Skin epidermis (tissue), 12 donors: Measurements from ENCODE around the gene KIFC1.

ENCODE experiments used
- H3K27ac ChIP-seq, 21 experiments: fragments of 200-600 bp; sonication (generic) in 11 of 21; one replicate each; pipeline ENCODE4 v1.5.0; 2020; ENCODE audit warnings: mild to moderate bottlenecking in 3 of 21, inconsistent platforms in 2 of 21, moderate library complexity in 2 of 21
- H3K4me3 ChIP-seq, 7 experiments: fragments of 200-600 bp; sonication (generic) in 2 of 7; one replicate each; pipeline ENCODE4 v1.5.0; 2020; ENCODE audit warnings: inconsistent platforms in 2 of 7, mild to moderate bottlenecking in 2 of 7, moderate library complexity in 1 of 7

Gene KIFC1

DNA sequence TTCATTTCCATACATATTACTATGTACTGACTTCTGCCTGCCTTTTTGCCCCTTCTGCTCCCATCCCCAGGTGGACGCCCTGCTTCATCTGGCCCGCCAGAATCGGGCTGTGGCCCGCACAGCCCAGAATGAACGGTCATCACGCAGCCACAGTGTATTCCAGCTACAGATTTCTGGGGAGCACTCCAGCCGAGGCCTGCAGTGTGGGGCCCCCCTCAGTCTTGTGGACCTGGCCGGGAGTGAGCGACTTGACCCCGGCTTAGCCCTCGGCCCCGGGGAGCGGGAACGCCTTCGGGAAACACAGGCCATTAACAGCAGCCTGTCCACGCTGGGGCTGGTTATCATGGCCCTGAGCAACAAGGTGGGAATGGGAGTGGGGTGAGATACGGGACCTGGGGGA, 14.5 kb downstream of the KIFC1 start:
- H3K27ac ChIP-seq, result no peak overlapping the region
- no peak overlapping the region for H3K4me3 ChIP-seq

DNA sequence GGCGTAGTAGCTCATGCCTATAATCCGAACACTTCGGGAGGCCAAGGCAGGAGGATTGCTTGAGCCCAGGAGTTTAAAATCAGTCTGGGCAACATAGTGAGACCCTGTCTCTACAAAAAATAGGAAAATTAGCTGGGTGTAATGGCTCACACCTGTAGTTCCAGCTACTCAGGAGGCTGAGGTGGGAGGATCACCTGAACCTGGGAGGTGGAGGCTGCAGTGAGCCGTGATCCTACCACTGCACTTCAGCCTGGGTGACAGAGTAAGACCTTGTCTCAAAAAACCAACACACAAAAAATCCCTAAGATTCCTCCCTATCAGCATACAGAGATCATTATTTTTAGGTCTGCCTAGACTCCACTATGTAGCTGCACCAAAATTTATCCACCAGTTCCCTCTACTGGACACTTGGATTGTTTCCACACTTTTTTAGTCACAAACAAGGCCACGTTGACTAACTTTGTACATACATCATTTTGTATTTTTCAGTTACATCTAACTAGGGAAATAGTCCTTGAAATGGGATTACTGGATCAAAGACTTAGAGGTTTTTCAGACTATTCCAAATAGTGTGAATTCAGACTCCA, 15.6 kb downstream of the KIFC1 start:
- H3K4me3 ChIP-seq, result no peak overlapping the region

DNA sequence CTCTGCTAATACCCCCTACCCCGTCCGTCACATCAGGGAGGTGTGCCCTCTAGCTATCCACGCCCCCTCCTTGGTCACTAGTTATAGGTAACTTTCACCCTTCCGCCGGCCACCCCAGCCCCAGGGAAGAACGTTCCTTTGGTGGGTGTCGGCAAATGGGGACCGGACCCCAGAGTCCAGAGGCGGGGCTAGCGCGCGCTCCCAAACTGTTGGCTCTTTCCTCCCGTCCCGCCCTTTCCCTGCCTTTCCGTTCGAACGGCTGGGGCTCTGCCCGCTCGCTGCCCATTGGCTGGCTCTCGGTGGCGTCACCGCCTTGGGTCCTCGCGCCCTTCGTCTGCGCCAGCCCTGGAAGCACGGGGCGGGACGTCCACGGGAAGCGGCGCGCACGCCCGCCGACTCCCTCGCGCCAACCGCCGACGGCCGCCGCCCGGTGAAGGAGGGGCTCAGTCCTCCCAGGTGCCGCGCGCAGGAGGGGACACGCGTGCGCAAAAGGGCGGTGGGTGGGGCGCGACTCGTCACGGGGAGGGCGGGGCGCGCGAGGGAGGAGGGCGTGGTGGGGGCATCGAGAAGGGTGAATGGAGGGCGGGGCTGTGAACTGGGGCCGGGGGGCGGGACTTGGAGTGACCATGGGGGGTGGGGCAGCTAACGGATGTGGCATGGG, 18.6 kb downstream of the KIFC1 start:
- H3K27ac ChIP-seq, result peak overlapping the region; percentile 85 to 99 (median 95)
- peak overlapping the region; percentile 67 to 95 (median 85) for H3K4me3 ChIP-seq

More for the DNA sequence above, 15.6 kb downstream of the KIFC1 start:
- H3K27ac ChIP-seq, result peak overlapping the region in 1 of 21 experiments; percentile 8

DNA sequence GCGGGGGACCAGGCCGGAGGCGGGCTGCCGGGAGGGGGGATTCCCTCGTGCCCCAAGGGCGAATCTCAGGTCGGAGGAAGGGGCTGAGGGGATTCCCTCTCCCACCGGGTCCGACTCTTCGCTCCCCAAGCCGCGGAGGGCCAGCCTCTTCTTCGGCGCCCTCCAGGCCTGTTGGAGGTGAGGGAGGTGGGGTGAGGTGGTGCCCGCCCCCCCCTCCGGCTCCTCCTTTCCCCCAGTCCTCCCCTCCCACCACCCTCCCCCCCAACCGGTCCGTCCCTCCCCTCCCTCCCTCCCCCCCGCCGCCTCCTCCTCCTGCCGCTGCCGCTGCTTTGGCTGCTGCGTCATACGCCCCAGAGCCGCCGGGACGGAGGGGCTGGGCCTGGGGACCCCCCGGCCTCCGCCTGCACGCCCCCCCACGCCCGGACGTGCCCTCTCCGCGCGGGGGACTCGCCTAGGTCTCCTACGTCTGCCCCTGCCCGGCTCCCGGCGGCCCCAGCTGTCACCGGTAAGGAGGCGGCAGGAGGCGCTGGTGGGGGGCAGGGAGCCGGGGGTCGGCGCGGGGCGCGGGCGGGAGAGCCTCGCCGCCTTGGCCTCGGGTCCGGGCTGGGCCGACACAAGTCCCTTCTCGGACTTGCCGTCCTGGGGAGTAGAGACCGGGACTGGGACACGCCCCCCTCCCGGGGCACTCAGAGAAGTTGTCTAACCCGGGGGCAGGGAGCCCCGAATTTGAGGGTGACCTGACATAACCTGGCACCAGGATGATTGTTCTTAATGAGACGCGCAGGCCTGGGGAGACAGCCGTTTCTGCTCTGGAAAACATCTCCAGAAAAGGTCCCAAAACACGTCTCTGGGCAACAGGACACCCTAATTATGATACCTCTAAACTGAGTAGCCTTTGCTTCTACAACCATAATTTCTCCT, 19.3 kb downstream of the KIFC1 start, which contains the start of gene PHF1:
PHF1 (plus strand) TSS at position 304 of the 921 bp plus-strand sequence. CDS start 1,250 bp downstream, outside the sequence.
- peak within 1 kb of the TSS; percentile 85 to 99 (median 95) for H3K27ac ChIP-seq

DNA sequence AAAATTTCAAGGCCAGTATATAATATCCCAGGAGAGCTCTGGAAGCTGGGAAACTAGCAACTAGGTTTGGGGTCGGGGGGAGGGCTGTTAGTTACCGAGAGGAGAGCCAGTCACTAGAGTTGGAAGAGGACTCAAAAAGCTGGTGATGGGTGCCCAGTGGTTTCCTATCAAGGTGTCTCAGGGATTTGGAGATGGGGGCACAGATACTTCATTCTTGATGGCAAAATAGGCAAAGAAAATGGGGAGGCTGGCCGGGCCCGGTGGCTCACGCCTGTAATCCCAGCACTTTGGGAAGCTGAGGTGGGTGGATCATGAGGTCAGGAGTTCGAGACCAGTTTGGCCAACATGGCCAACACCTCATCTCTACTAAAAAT, 20.0 kb downstream of the KIFC1 start:
- Histone ChIP-seq H3K4me3 (peak overlapping the region; percentile 67 to 95 (median 85)), H3K27ac (peak overlapping the region in 17 of 21 experiments; percentile 92 to 99 (median 95))

More for the DNA sequence above, 19.3 kb downstream of the KIFC1 start, which contains the start of gene PHF1:
- peak within 1 kb of the TSS; percentile 67 to 95 (median 85) for H3K4me3 ChIP-seq

DNA sequence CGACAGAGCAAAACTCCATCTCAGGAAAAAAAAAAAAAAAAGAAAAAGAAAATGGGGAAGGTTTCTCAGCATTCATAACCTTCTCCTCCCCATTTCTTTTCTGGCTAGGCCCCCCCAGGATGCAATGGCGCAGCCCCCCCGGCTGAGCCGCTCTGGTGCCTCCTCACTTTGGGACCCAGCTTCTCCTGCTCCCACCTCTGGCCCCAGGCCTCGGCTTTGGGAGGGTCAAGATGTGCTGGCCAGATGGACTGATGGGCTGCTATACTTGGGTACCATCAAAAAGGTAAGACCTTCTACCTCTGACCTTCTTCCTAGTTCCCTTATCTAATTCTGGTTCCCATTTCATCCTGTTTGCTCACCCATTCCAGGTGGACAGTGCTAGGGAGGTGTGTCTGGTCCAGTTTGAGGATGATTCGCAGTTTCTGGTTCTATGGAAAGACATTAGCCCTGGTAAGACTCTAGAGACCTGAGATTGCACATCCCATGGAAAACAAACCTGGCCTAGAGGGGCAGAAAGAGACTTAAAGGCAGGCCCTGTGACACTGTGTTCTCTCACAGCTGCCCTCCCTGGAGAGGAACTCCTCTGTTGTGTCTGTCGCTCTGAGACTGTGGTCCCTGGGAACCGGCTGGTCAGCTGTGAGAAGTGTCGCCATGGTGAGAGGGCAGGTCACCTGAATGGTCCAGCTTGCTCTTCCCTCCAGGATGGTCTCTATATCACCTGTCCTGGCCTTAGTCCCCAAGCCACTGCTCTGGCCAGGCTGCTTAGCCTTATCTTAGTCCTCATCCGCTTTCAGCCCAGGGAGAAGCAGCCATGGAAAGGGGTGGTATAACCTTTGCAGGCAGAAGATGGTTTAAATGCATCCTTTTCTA, 20.8 kb downstream of the KIFC1 start:
- peak overlapping the region in 9 of 21 experiments; percentile 93 to 99 (median 96) for H3K27ac ChIP-seq
- peak overlapping the region in 1 of 7 experiments; percentile 79 for H3K4me3 ChIP-seq

DNA sequence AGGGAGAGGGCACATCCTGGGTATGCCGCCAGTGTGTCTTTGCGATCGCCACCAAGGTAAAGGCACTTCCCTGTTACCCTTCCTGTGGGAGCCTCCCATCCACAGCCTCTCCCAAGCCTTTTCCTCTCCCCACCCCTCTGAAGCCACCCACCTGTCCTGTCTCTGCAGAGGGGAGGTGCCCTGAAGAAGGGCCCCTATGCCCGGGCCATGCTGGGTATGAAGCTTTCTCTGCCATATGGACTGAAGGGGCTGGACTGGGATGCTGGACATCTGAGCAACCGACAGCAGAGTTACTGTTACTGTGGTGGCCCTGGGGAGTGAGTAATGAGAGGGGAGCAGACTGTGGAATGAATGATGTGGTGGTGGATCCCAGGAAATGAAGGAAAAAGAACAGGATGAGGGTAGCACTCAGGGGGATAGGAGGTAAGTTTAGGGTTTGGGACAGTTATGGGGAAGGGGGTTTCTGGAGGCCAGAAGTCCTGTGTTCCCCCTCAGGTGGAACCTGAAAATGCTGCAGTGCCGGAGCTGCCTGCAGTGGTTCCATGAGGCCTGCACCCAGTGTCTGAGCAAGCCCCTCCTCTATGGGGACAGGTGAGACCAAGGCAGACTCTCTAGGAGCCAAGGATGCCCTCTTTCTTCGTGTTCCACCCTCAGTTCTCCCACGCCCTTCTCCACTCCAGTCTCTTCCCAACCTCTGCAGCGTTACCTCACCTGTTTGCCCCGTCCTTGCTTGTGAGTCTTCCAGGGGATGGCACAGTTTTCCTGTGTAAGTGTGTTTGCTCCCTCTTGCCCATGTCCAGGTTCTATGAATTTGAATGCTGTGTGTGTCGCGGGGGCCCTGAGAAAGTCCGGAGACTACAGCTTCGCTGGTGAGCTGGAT, 21.9 kb downstream of the KIFC1 start:
- Histone ChIP-seq H3K27ac (peak overlapping the region in 2 of 21 experiments; percentile 13 to 34), H3K4me3 (no peak overlapping the region)

DNA sequence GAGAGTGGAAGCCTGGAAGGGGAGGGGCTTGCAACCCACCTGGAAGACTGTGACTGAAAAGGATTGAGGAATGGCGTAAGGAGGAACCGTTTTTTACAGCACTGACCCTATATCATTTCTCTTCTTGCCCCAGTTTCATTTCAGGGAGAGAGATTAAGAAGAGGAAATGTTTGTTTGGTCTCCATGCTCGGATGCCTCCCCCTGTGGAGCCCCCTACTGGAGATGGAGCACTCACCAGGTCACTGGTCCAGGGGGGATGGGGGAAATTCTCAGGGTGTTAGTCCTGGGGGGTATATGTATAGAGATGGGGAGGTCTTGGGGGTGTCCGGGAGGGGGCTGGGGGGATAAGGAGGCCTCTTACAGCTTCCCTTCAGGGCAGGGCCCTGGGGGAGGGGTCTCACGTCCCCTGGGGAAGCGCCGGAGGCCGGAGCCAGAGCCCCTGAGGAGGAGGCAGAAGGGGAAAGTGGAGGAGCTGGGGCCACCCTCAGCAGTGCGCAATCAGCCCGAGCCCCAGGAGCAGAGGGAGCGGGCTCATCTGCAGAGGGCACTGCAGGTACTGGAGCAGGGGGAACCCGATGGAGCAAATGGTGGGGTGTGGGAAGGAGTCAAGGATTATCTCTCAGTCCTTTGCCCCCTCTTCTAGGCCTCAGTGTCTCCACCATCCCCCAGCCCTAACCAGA, 23.1 kb downstream of the KIFC1 start:
- H3K4me3 ChIP-seq, result no peak overlapping the region
- H3K27ac ChIP-seq, result peak overlapping the region in 1 of 21 experiments; percentile 34

DNA sequence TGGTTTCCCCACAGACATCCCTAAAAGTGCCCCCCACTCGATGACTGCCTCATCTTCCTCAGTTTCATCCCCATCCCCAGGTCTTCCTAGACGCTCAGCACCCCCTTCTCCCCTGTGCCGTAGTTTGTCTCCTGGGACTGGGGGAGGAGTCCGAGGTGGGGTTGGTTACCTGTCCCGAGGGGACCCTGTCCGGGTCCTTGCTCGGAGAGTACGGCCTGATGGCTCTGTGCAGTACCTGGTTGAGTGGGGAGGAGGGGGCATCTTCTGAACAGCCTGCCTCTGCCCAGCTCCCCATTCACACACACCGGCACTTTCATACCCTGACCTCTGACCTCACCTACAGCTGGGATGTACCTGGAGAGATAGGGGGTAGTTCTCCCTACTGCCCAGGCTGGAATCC, 24.2 kb downstream of the KIFC1 start:
- H3K27ac ChIP-seq, result peak overlapping the region in 4 of 21 experiments; percentile 10 to 81 (median 52)
- H3K4me3 ChIP-seq, result peak overlapping the region in 1 of 7 experiments; percentile 68

DNA sequence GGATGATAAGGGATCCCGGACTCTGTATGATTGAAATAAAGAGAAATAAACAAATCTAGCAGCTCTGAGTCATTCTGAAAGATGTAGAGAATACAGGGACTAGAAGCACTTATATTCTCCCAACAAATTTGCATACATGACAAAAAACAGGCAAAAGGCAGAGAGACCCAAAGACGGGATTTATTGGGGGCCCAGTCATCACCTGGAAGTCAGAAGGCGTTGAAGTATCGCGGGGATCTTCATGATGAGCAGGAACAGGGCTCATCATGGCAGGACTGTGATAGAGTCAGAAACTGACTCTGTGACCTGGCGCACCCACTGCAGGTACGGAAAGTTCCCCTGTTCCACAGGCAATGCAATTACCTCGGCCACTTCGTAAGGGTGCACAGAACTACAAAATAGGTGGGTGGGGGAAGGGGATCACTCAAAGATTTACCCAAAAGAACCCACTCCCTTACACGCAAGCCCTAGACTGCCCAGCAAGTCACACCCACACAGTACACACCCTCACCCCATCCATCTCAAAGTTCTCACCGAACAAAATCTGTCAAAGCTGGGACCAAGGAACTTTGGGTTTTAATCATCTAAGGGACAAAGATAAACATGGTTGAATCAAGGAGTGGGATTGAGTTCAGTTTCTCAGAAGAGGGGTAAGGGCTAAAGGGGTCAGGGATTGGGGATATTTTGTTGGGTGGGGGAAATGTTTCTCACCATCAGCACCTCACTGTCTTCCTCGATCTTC, 24.9 kb downstream of the KIFC1 start:
- peak overlapping the region in 16 of 21 experiments; percentile 51 to 96 (median 86) for H3K27ac ChIP-seq
- H3K4me3 ChIP-seq, result peak overlapping the region; percentile 52 to 84 (median 68)

DNA sequence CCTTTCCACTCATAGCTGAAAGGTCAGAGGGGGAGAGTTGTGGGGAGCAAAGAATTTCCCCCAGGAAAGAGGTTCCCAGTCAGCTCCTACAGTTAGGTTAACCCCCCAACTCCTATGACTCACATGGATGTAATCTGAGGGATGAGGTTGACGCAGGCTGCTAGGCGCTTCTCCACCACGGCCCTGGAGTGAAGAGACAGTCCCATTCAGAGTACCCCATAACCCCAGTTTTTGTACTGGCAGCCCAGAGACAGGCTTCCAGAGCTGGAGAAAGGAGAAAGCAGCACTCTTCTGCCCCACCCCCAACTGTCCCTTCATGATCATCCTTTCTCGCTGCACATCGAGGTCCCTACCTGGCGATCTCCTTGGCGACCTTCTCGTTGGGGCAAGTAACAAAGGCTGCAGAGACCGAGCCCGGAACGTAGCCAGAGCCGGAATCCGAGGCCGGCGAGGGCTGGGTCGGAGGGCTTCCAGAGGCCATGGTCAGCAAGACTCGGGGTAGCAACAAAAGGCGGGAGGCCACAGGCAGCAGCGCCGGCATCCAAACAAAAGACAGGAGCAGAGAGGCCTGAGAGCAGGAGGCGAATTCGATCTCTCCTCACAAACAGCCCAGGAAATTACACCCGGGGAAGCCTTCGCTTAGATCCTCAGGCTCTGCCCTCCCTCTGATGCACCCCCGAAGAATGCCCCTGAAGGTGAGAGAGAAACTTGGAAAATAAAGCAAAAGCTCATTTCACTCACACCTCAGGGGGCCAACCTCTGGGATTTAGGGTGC, 25.7 kb downstream of the KIFC1 start:
- Histone ChIP-seq H3K27ac (peak overlapping the region in 20 of 21 experiments; percentile 69 to 96 (median 88)), H3K4me3 (peak overlapping the region; percentile 52 to 84 (median 68))

DNA sequence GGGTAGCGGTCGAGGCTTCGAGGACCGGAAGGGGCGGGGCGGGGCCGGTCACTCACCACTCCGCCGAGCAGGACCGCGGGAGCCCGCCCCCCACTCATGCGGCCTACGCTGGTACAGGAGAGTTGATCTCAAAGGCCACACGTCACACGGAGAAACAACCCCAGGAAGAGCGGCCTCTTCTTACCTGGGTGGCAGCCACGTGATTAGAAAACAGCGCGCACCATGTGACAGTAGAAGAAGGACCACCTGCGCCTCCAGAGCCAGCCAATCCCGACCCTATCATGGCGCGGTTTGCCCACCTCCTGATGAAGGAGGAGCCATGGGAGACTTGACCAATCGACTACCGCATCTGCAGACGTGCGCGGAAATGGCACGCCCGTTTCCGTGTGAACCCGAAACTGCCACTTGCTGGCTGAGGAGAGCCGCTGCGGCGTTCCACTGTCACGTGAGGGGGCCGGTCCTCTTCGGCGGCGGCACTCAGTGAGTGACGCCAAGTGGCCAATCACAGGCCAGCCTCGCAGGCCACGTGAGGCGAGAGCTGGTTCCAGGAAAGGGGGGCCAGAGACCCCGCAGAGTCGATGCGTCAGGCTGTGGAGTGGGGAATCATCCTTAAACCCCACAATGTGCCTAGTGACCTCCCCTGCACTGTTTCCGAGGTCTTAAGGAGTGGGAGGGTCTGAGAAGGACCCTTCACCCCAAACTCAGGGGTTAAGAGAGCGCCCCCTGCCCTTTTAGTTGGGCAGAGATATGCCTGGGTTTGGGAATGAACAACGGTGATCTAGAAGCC, 26.5 kb downstream of the KIFC1 start, which contains the start of gene CUTA:
CUTA (minus strand) TSS at position 205 of the 787 bp plus-strand sequence; CDS start at position 98, 107 bp downstream.
- peak within 1 kb of the TSS in 20 of 21 experiments; percentile 69 to 96 (median 92) for H3K27ac ChIP-seq

DNA sequence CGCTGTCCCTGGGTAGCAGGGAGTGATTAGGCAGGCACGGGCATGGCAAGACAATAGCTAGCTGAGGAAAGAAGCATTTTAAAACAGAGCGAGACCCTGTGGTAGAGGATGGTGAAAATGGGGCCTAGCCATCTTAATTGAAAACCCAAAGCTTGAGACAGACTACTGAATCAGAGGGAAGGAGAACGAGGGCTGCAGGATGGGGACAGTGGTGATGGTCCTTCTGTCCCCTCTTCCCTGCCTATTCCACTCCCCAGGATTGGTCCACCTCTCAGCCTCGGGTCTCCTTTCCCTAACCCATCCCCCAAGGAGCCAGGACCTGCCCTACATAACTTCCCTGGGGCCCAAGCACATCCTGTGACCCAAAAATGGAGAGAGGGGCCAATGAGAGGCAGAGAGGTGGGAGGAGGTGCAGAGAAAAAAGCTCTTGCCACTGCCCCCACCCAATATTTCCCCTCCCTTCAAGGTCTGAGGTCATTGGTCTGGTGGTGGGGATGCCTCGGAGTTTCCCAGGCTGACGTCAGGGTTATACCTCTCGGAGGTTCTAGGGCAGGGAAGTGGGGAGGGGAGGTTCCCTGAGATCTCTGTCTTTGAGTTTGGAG, 27.2 kb downstream of the KIFC1 start:
- H3K27ac ChIP-seq, result peak overlapping the region in 20 of 21 experiments; percentile 69 to 96 (median 92)

More for the DNA sequence above, 26.5 kb downstream of the KIFC1 start, which contains the start of gene CUTA:
- H3K4me3 ChIP-seq, result peak within 1 kb of the TSS; percentile 52 to 84 (median 68)

More for the DNA sequence above, 27.2 kb downstream of the KIFC1 start:
- H3K4me3 ChIP-seq, result peak overlapping the region in 6 of 7 experiments; percentile 22 to 84 (median 62)
